Nephron (organoid): ENCODE data around the gene GPS1.

Experiments used
- H3K27ac Mint-ChIP-seq, 3 experiments: 2 replicates each; pipeline ENCODE4 v1.8.0; 2020; ENCODE audit warnings: mixed read lengths in 3 of 3, mild to moderate bottlenecking in 2 of 3, moderate library complexity in 1 of 3
- H3K27me3 Mint-ChIP-seq: 2 replicates; pipeline ENCODE4 v1.8.0; 2021; ENCODE audit warnings: low read depth, mild to moderate bottlenecking, moderate library complexity, mixed read lengths
- H3K36me3 Mint-ChIP-seq: 2 replicates; pipeline ENCODE4 v1.8.0; 2020; ENCODE audit warnings: low read depth, mixed read lengths
- H3K4me1 Mint-ChIP-seq: 2 replicates; pipeline ENCODE4 v1.8.0; 2020; ENCODE audit warnings: mixed read lengths
- H3K4me3 Mint-ChIP-seq, 3 experiments: 2 replicates each; pipeline ENCODE4 v1.8.0; 2020; ENCODE audit warnings: mild to moderate bottlenecking in 3 of 3, mixed read lengths in 3 of 3, moderate library complexity in 2 of 3
- H3K9me3 Mint-ChIP-seq: 2 replicates; pipeline ENCODE4 v1.8.0; 2020; ENCODE audit warnings: mixed read lengths
- TF ChIP-seq, protein P1 (sequence below), 3 experiments: fragments of 200-600 bp; sonication (generic); IDR thresholded peaks; one replicate each; pipeline ENCODE4 v1.5.0; 2021; ENCODE audit warnings: antibody characterized with exemption in 3 of 3; ENCODE audit not compliant: unreplicated experiment in 3 of 3

Gene GPS1

DNA sequence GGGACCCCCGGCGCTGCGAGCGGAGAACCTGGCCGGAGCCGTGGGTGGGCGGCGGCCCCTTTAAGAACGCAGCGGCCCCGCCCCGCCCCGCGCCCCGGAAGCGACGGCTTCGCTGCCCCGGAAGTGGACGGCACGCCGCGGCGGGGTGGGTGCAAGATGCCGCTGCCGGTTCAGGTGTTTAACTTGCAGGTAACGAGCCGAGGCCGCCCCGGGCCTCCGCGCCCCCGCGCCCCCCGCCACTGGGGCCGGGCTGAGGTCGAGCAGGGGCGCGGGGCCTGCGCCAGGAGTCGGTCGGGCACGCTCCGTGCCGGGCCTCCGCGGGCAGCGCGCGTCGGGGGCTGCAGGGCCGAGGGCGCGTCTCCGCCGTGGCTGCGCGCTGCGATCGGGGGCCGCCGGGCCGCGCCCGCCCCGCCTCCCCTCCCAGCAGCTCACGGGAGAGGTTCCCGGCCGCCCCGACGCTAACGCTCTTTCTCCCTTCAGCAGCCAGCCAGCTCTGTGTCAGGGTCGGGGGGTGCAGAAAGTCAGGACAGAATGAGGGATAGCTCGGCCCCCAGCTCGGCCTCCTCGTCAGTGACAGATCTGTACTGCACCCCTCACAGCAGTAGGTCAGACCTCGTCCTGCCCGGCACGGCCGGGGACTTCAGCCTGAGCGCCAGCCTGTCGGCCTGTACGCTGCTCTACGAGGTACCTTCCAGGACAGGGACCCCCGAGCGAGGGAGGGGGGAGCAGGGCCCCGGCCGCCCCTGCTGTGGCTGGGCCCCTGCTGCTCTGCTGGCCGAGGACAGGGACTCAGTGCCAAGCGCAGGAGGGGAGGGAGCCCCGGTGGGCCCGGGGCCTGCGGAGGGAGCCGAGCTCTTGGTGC is at the start of gene GPS1, which contains the start of gene RFNG:
TSS of gene GPS1 (plus strand) at position 123 of the 862 bp plus-strand sequence. CDS start at position 157, 34 bp downstream.
TSS of gene RFNG (minus strand) at position 36 of the 862 bp plus-strand sequence. CDS start 45 bp downstream, outside the sequence.
- peak within 1 kb of the TSS in 1 of 3 experiments; percentile 68 for H3K27ac Mint-ChIP-seq
- peaks cover 10% of the 10 kb centered on the region for H3K36me3 Mint-ChIP-seq
- H3K4me3 Mint-ChIP-seq = peak within 1 kb of the TSS; percentile 89 to 93 (median 91)
- no peaks in the 10 kb centered on the region for H3K27me3 Mint-ChIP-seq
- H3K4me1 Mint-ChIP-seq = peaks cover 9% of the 10 kb centered on the region
- no peaks in the 10 kb centered on the region for H3K9me3 Mint-ChIP-seq
- TF ChIP-seq, protein P1, sequence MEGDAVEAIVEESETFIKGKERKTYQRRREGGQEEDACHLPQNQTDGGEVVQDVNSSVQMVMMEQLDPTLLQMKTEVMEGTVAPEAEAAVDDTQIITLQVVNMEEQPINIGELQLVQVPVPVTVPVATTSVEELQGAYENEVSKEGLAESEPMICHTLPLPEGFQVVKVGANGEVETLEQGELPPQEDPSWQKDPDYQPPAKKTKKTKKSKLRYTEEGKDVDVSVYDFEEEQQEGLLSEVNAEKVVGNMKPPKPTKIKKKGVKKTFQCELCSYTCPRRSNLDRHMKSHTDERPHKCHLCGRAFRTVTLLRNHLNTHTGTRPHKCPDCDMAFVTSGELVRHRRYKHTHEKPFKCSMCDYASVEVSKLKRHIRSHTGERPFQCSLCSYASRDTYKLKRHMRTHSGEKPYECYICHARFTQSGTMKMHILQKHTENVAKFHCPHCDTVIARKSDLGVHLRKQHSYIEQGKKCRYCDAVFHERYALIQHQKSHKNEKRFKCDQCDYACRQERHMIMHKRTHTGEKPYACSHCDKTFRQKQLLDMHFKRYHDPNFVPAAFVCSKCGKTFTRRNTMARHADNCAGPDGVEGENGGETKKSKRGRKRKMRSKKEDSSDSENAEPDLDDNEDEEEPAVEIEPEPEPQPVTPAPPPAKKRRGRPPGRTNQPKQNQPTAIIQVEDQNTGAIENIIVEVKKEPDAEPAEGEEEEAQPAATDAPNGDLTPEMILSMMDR (IDR thresholded peaks at IDR 0.05; ENCODE audit: unreplicated experiment in 3 of 3) = no peak

DNA sequence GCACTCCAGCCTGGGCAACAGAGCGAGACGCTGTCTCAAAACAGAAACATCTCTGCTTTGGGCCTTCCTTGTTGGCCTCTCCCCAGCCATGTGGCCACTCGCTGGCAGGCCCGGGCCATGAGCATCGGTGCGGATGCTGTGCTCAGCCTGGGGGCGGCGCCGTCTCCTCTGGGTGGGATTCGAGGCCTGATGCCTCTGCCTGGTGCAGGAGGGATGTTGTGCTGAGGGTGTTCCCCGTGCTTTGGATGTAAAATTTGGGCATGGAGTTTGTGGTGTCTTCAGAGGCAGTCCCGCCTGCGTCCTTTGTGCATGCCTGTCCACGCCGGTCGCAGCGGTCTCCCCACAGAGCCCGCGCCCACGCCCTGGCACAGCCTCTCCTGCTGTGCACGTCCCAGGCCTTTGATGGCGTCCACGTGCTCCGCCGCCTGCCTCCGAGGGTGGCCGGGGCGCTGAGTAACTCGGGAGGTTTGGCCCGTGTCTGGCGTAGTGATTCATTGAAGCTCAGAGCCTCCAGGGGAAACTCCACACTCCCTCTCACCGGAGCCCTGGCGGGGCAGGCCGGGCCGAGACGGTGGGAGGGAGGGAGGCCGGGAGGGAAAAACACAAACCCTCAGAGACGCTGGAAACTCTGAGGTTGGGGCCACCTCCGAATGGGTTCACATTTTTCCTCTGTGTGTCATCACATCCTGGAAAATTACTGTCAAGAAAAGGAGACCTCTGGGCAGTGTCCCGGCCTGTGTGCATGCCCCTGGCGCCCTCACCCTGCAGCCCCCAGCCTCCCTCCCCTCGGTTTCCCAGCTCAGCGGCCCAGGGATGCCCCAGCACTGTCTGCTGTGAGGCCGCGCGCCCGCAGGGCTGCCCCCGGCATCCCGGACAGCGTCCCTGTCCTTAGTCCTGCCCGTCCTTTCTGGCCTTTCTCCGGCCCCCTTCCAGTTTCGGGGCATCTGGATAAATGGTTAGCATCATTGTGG is 48.0 kb upstream of the GPS1 start:
- H3K27me3 Mint-ChIP-seq = no peaks in the 10 kb centered on the region

DNA sequence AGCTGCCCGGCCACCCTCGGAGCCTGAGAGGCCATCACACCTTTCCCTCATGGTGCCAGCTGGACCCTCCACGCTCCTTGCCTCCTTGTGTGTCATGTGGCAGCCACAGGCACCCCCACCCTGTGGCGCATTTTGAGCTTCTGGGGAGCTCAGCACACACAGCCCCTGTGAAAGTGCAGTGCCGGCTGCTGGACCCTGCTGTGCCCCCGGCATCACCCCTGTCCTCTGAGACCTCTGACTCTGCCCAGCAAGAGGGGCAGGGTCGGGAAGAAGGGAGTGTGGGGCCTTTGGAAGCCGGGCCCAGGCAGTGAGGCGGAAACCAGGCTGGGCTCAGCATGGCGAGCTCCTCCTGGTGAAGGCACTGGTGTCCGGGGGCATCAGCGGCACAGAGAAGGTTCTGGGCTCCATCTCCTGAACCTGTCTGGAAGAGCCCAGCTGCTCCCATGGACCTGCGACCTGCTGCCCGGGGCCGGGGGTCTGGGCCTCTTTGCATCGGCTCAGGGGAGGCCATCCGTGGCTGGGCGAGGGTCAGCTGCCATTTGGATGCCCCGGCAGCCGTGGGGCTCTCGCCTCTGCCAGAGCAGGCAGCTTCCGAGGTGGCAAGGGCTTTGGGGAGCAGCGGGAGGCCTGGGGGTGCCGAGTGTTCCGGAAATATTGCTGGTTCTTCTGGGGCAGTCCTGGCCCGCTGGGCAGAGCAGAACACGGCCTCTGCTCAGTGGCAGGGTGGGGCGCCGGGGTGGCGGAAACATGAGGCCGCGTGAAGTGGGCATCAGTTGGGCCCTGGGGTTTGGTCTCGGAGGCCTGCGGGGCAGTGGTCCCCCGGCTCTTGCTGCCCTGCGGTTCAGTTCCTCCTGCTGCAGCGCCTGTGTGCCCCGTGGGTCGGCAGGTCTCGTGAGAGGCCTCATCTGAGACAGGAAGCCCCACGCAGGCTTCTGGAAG is 46.9 kb upstream of the GPS1 start:
- no peak overlapping the region for H3K27ac Mint-ChIP-seq
- no peaks in the 10 kb centered on the region for H3K27me3 Mint-ChIP-seq
- peaks cover 27% of the 10 kb centered on the region for H3K4me1 Mint-ChIP-seq
- no peaks in the 10 kb centered on the region for H3K36me3 Mint-ChIP-seq
- TF ChIP-seq, protein P1 (IDR thresholded peaks at IDR 0.05; ENCODE audit: unreplicated experiment in 3 of 3) = no peak
- no peaks in the 10 kb centered on the region for H3K9me3 Mint-ChIP-seq
- no peak overlapping the region for H3K4me3 Mint-ChIP-seq

More for the DNA sequence above, 48.0 kb upstream of the GPS1 start:
- Mint-ChIP-seq H3K4me1 (peaks cover 29% of the 10 kb centered on the region), H3K36me3 (no peaks in the 10 kb centered on the region), H3K27ac (peak overlapping the region in 2 of 3 experiments; percentile 45 to 46), H3K9me3 (no peaks in the 10 kb centered on the region), H3K4me3 (peak overlapping the region in 1 of 3 experiments; percentile 28)
- TF ChIP-seq, protein P1 (IDR thresholded peaks at IDR 0.05; ENCODE audit: unreplicated experiment in 3 of 3) = no peak

DNA sequence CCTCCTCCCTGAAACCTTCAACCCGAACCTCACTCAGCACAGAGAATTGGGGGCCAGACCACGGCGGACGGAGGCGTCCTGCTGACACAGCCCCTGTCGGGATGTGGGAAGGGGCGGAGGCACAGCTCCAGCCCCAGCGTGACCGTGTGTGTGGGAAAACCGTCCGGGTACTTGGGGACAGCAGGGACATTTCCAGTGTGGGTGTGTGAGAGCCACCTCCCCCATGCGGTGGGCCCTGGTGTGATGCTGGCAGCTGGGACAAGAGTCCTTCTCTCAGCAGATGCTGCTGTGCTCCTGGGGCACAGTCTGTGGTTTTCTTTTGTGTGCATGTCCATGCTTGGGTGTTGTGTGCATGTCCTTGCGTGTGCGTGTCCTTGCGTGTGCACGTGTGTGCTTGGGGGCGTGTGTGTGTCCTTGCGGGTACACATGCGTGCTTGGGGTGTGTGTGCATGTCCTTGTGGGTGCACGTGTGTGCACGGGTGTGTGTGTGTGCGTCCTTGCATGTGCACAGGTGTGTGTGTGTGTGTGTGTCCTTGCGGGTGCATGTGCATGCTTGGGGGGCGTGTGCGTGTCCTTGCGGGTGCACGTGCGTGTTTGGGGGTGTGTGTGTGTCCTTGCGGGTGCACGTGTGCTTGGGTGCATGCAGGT is 45.9 kb upstream of the GPS1 start:
- Mint-ChIP-seq H3K36me3 (no peaks in the 10 kb centered on the region), H3K27ac (peak overlapping the region in 2 of 3 experiments; percentile 75 to 86), H3K4me1 (peaks cover 18% of the 10 kb centered on the region), H3K9me3 (no peaks in the 10 kb centered on the region), H3K4me3 (peak overlapping the region in 2 of 3 experiments; percentile 4 to 39), H3K27me3 (no peaks in the 10 kb centered on the region)
- TF ChIP-seq, protein P1 (IDR thresholded peaks at IDR 0.05; ENCODE audit: unreplicated experiment in 3 of 3) = no peak
